Glutamatergic neuron (in vitro differentiated cells): ENCODE measurements around the gene DEFB131A. TPM values are rescaled to one million over a fixed set of nuclear protein-coding genes. Genes with fewer than 3 reads are reported as not detected.
"Not testable (repeated sequence)": the region's sequence is repeated elsewhere in the genome, so short reads cannot be mapped to it uniquely, and the experiment has no call there.

Source experiments
- DNase-seq: peaks from one replicate; pipeline ENCODE4 v3.0.0; 2022
- H3K27ac Mint-ChIP-seq: one replicate; pipeline ENCODE4 v1.8.0; 2020; ENCODE audit warnings: mild to moderate bottlenecking, mixed read lengths, inconsistent platforms; ENCODE audit not compliant: unreplicated experiment
- H3K27me3 Mint-ChIP-seq: one replicate; pipeline ENCODE4 v1.8.0; 2020; ENCODE audit warnings: mild to moderate bottlenecking, moderate library complexity, mixed read lengths, inconsistent platforms; ENCODE audit not compliant: unreplicated experiment
- H3K36me3 Mint-ChIP-seq: one replicate; pipeline ENCODE4 v1.8.0; 2020; ENCODE audit warnings: mild to moderate bottlenecking, mixed read lengths, inconsistent platforms; ENCODE audit not compliant: unreplicated experiment
- H3K4me1 Mint-ChIP-seq: one replicate; pipeline ENCODE4 v1.8.0; 2020; ENCODE audit warnings: mild to moderate bottlenecking, low read depth, mixed read lengths, inconsistent platforms; ENCODE audit not compliant: unreplicated experiment
- H3K4me3 Mint-ChIP-seq: one replicate; pipeline ENCODE4 v1.8.0; 2020; ENCODE audit warnings: mild to moderate bottlenecking, mixed read lengths, inconsistent platforms; ENCODE audit not compliant: unreplicated experiment
- H3K9me3 Mint-ChIP-seq: one replicate; pipeline ENCODE4 v1.8.0; 2020; ENCODE audit warnings: mild to moderate bottlenecking, moderate library complexity, mixed read lengths, inconsistent platforms; ENCODE audit not compliant: unreplicated experiment
- long read RNA-seq: library from polyadenylated mRNA; unstranded; transcript quantifications from one replicate; pipeline ENCODE4 v2.0.0, GENCODE V29; 2020; ENCODE audit not compliant: unreplicated experiment
- total RNA-seq: library from RNA; stranded (reverse); fragmentation: NEBNext Ultra II Directional; extraction: Animal tissue kit (Norgen Biotek cat#: 25700); gene quantifications from one replicate; pipeline ENCODE4 v1.2.1, GENCODE V29; 2021; ENCODE audit not compliant: unreplicated experiment
- TF ChIP-seq, protein P1 (sequence below): fragments of 200-600 bp; sonication (generic); IDR thresholded peaks from one replicate; pipeline ENCODE4 v1.5.0; 2021; ENCODE audit not compliant: partially characterized antibody, unreplicated experiment

The DEFB131A gene, protein sequence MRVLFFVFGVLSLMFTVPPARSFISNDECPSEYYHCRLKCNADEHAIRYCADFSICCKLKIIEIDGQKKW
- not detected for total RNA-seq
- long read RNA-seq, result 0 reads

DNA sequence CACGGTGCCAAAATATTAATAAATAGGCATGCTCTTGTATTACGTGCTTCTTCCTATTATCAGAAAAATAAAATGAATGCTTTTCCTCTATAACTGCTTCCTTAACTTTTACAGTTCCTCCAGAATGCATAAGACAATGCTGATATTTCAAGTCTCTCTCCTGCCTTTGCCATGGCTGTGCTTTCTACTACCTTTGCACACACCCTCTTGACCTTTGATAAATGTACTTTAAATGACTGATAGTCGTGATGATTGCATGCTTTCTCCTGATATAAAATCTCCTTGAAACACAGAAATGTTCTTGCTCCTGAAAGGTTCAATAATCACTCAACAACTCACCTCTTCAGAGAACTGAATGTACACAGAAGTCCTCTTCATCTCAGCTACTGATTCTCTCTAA, at the start of gene DEFB131A:
Gene DEFB131A (plus strand): TSS at position 301 of the 400 bp plus-strand sequence. CDS start 120 bp downstream, outside the sequence.
- not testable (repeated sequence) for H3K4me1 Mint-ChIP-seq, H3K27me3 Mint-ChIP-seq, H3K36me3 Mint-ChIP-seq, H3K27ac Mint-ChIP-seq, H3K9me3 Mint-ChIP-seq, H3K4me3 Mint-ChIP-seq, DNase-seq

DNA sequence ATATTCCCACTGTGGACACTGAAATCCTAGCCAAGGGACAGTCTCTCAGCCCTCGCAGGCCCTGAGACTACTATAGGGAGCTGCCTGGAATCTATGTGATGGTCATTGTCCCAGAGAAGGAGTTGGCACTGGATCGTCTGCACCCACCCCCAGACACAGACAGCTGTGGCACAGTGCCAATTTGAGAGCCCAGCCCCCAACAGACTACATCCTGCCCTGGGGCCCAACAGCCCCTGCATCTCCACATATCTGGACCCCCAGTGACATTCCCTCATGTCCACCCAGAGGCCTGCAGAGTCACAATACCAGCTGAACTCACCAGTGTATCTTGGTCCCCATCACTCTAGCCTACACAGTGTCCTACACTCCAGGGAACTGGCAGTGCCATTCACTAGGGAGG, 38.4 kb upstream of the DEFB131A start:
- not testable (repeated sequence) for DNase-seq, H3K4me3 Mint-ChIP-seq, H3K27ac Mint-ChIP-seq, H3K9me3 Mint-ChIP-seq, H3K4me1 Mint-ChIP-seq, H3K36me3 Mint-ChIP-seq, H3K27me3 Mint-ChIP-seq

DNA sequence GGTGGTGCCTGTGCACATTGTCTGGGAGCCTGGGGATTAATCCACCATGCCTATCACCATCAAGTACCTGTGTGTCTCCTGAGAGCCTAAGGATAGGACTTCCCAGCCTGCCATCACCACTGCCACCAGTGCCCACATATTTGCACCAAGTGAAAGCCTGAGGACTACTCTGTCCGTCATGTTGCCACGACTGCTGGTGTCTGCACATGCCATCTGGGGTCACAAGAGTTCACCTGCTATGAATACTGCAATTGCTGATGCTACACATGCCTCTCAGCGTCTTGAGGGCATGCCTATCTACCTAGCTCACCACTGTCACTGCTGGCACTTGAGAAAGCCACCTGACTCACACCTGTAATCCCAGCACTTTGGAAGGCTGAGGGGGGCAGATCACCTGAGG, 37.7 kb upstream of the DEFB131A start:
- not testable (repeated sequence) for H3K4me1 Mint-ChIP-seq, H3K9me3 Mint-ChIP-seq, H3K27me3 Mint-ChIP-seq, DNase-seq, H3K36me3 Mint-ChIP-seq, H3K4me3 Mint-ChIP-seq, H3K27ac Mint-ChIP-seq

DNA sequence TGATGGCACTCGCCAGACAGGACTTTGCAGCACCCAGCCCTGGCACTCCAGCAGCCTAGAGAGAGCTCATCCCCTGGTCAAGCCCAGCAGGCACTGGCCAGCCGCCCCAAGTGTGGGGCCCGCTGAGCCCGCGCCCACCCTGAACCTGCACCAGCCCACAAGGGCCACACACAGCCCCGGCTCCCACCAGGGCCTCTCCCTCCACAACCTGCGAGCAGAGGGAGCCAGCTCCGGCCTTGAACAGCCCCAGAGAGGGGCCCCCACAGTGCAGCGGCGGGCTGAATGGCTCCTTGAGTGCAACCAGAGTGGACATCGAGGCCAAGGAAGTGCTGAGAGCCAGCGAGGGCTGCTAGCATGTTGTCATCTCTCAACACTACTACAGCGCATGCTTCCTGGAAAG, 34.4 kb upstream of the DEFB131A start:
- DNase-seq, result no peak
- H3K27me3 Mint-ChIP-seq, result no peaks in the 10 kb centered on the region
- peaks cover 5% of the 10 kb centered on the region for H3K9me3 Mint-ChIP-seq
- TF ChIP-seq, protein P1, sequence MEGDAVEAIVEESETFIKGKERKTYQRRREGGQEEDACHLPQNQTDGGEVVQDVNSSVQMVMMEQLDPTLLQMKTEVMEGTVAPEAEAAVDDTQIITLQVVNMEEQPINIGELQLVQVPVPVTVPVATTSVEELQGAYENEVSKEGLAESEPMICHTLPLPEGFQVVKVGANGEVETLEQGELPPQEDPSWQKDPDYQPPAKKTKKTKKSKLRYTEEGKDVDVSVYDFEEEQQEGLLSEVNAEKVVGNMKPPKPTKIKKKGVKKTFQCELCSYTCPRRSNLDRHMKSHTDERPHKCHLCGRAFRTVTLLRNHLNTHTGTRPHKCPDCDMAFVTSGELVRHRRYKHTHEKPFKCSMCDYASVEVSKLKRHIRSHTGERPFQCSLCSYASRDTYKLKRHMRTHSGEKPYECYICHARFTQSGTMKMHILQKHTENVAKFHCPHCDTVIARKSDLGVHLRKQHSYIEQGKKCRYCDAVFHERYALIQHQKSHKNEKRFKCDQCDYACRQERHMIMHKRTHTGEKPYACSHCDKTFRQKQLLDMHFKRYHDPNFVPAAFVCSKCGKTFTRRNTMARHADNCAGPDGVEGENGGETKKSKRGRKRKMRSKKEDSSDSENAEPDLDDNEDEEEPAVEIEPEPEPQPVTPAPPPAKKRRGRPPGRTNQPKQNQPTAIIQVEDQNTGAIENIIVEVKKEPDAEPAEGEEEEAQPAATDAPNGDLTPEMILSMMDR, result no peak
- H3K4me1 Mint-ChIP-seq, result no peaks in the 10 kb centered on the region
- peaks cover 5% of the 10 kb centered on the region for H3K36me3 Mint-ChIP-seq
- no peak overlapping the region for H3K4me3 Mint-ChIP-seq
- no peak overlapping the region for H3K27ac Mint-ChIP-seq

DNA sequence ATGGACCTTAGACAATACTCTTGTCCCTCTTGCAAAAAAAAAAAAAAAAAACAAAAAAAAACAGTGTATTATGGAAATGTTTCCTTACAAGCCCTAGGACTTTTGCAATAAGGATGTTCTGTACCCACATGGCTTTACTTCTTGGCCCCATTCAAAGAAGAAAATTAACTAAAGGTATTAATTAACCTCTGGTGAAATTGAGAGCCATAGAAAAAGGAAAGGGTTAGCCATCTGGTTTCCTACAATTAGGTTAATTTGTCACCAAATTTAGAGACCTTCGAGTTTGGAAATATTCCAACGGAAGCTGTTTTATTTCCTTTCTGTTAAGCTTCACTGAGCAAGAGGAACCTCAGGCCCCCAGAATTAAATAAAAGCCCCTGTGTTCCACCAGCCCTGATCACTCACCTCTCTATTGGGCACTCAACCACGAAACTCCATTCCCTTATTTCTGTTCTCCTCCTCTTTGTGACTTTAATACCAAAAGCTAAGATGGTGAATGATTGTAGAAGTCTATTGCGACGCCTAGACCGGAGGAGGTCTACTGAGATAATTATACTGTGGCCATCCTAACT, 22.2 kb upstream of the DEFB131A start:
- H3K9me3 Mint-ChIP-seq, H3K4me3 Mint-ChIP-seq, H3K36me3 Mint-ChIP-seq, H3K27me3 Mint-ChIP-seq, H3K4me1 Mint-ChIP-seq, DNase-seq, H3K27ac Mint-ChIP-seq: not testable (repeated sequence)

DNA sequence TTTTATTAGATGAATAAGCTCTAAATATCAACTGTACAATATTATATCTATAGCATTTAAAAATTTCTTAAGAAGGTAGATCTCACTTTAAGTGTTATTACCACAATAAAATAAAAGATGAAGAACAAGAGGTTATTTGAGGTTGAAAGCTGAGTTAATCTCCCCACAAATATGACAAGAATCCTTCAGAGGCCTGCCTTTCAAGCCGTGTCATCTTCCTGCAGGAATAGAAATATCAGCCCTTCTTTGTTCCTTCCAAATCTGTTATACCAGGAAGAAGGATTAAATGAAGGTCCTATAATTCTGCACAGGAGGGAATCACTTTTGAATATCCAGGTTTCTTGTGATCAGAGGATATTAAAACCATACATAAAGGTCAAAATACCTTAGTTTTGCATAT, 18.3 kb upstream of the DEFB131A start:
- H3K36me3 Mint-ChIP-seq, H3K27ac Mint-ChIP-seq, H3K4me3 Mint-ChIP-seq, DNase-seq, H3K27me3 Mint-ChIP-seq, H3K9me3 Mint-ChIP-seq, H3K4me1 Mint-ChIP-seq: not testable (repeated sequence)

DNA sequence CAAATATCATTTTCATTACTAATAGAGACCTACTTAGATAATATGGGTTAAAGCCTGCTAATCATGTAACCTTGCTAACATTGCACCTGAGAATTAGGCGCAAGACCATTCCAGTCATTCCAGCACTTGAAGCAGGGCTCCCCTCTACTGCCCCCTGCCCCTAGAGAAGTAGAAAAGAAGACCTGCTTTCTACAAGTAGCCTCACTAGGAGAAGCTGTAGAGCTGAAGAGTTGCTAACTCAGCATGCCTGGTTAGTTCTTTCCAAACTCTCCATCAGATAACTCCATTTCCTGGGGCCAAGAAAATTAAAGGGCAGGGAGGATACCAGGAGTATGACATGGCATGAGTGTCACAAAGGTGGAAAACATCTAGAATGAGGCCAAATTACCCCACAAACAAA, 14.2 kb upstream of the DEFB131A start:
- not testable (repeated sequence) for H3K4me1 Mint-ChIP-seq, H3K27ac Mint-ChIP-seq, H3K27me3 Mint-ChIP-seq, H3K9me3 Mint-ChIP-seq, DNase-seq, H3K36me3 Mint-ChIP-seq, H3K4me3 Mint-ChIP-seq

DNA sequence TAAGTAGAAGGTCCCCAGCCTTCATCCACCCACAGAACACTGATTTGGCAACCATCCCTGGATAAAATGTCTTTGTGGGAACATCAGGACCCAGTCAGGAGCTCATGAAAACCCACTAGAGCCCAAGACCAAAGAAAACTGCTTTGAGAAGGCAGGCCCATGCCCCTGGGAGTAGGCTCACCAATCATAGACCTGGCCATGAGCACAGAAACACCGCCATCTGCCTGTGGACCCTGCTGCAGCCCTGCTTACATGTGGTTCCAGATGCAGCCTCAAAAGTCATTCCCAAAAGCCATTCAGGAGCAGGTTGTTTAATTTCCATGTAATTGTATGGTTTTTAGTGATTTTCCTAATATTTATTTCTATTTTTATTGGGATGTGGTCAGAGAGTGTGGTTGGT, 10.9 kb upstream of the DEFB131A start:
- H3K4me1 Mint-ChIP-seq, H3K27ac Mint-ChIP-seq, H3K4me3 Mint-ChIP-seq, H3K27me3 Mint-ChIP-seq, DNase-seq, H3K36me3 Mint-ChIP-seq, H3K9me3 Mint-ChIP-seq: not testable (repeated sequence)

DNA sequence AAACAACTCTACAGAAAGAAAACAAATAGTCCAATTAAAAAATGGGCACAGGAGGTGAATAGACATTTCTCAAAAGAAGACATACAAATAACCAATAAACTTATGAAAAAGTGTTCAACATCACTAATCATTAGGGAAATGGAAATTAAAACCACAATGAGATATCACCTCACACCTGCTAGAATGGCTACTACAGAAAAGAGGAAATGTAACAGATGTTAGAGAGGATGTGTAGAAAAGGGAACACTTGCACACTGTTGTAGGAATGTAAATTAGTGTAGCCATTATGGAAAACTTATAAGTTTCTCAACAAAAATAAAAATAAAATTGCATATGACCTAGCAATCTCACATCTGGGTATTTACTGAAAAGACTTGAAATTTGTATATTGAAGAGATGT, 7.5 kb upstream of the DEFB131A start:
- not testable (repeated sequence) for DNase-seq, H3K27ac Mint-ChIP-seq, H3K9me3 Mint-ChIP-seq

DNA sequence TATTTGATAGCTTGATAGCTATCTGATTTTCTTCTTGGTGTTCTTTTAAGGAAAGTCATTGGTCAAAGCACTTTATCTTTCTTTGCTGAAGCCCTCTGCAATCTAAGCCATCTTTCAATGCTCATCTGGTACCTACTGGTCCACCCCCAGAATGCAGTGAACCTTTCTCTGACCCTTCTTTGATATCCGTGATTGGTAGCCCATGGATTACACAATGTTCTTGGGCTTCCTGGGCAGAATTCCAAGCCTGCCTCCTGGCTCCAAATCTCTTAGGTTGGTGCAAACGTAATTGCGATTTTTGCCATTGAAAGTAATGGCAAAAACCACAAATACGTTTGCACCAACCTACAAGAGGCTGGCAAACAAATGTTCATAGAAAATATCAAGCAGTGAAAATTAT, 1.9 kb upstream of the DEFB131A start:
- not testable (repeated sequence) for H3K4me1 Mint-ChIP-seq, H3K27ac Mint-ChIP-seq, H3K4me3 Mint-ChIP-seq, H3K9me3 Mint-ChIP-seq, H3K36me3 Mint-ChIP-seq, DNase-seq, H3K27me3 Mint-ChIP-seq

More for the DNA sequence above, 7.5 kb upstream of the DEFB131A start:
- not testable (repeated sequence) for H3K27me3 Mint-ChIP-seq, H3K4me3 Mint-ChIP-seq, H3K36me3 Mint-ChIP-seq, H3K4me1 Mint-ChIP-seq

DNA sequence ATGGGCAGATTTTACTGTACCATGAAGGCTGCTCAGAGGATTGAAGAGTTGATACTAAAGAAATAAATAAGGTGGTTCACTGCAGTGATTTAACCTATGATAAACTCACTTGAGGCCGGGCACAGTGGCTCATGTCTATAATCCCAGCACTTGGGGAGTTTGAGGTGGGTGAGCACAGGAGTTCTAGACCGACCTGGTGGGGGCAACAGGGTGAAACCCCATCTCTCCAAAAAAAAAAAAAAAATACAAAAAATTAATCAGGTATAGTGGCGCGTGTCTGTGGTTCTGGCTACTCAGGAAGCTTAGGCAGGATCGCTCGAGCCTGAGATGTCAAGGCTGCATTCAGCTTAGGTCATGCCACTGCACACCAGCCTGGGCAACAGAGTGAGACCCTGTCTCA, 467 bp downstream of the DEFB131A start:
- not testable (repeated sequence) for H3K4me1 Mint-ChIP-seq, DNase-seq, H3K4me3 Mint-ChIP-seq, H3K27ac Mint-ChIP-seq, H3K9me3 Mint-ChIP-seq, H3K36me3 Mint-ChIP-seq, H3K27me3 Mint-ChIP-seq

DNA sequence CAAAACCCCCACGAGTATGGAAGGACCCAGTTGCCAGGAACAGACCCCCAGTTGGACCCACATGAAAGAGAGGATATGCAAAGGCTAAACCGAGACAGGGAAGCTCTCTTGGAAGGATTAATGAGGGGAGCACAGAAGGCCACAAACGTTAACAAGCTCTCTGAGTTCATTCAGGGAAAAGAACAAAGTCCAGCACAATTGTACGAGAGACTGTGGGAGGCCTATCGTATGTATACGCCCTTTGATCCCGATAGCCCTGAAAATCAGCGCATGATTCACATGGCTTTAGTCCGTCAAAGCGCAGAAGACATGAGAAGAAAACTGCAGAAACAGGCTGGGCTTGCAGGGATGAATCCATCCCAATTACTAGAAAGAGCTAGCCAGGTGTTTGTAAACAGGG, 8.0 kb downstream of the DEFB131A start:
- H3K9me3 Mint-ChIP-seq, H3K36me3 Mint-ChIP-seq: not testable (repeated sequence)

More for the DNA sequence above, 8.0 kb downstream of the DEFB131A start:
- H3K27ac Mint-ChIP-seq, DNase-seq, H3K4me1 Mint-ChIP-seq, H3K4me3 Mint-ChIP-seq, H3K27me3 Mint-ChIP-seq: not testable (repeated sequence)
